Articular chondrocyte of knee joint (primary cell): Measurements from ENCODE around the gene MCCC2. TPM values are rescaled to one million over a fixed set of nuclear protein-coding genes. Genes with fewer than 3 reads are reported as not detected.

ENCODE experiments used
- small RNA-seq: library from RNA; depleted of rRNA; stranded (forward); fragments of <200 nt; gene quantifications from one replicate; pipeline ENCODE3, GENCODE V24; 2012
- total RNA-seq: library from RNA; depleted of rRNA; stranded (reverse); fragments of >200 nt; gene quantifications from 2 replicates; pipeline ENCODE4 v1.2.3, GENCODE V29; 2012

The MCCC2 gene
- 34.9 and 36.1 TPM in 2 replicates for total RNA-seq

DNA sequence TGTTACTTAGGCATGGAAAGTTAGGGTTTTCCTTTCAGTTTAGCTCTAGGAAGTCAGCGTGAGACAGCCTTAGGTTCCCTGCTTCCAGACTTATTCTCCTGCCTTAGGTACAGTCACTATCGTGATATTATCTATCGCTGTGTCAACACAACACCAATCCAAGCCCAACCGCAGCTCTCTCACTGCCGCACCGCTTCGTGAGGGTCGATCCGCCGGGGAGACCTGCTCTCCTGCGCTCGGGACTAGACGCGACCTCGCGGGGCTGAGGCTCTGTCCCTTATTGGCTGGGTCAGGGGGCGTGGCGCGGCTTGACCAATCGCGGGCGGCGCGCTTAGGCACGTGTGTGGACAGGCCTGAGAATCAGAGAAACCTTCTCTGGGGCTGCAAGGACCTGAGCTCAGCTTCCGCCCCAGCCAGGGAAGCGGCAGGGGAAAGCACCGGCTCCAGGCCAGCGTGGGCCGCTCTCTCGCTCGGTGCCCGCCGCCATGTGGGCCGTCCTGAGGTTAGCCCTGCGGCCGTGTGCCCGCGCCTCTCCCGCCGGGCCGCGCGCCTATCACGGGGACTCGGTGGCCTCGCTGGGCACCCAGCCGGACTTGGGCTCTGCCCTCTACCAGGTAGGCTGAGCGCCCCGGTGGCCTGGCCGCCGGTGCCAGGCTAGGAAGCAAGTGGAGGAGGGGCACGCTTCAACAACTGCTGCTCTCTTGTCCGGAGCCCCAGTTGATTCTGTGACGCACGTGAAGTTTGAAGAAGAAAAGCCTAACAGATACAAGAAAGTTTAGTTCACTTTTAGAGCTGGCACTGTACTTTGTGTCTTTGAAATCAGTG lies at the start of gene MCCC2:
Gene MCCC2, plus strand, starts transcription at position 400 of the 825 bp plus-strand sequence. Its CDS starts 86 bp downstream, at position 486.

Small RNA genes within 50 kb of the gene (small RNA-seq; reads per million reads assigned to genes)
- gene HMGN1P12, result not detected

Other genes starting within 250 kb of the MCCC2 start
- gene BDP1, start 131.7 kb upstream of the MCCC2 start, total RNA-seq, result 23.8 and 28.2 TPM in 2 replicates
- gene CARTPT, start 131.9 kb downstream of the MCCC2 start, total RNA-seq, result not detected in 2 replicates